Neural cell (in vitro differentiated cells): Measurements from ENCODE around the gene STXBP2. TPM values are rescaled to one million over a fixed set of nuclear protein-coding genes. Genes with fewer than 3 reads are reported as not detected.

Experiments used
- H2AFZ ChIP-seq: fragments of 200-600, 300-800 bp; sonication (generic), shearing (Covaris generic); 2 replicates; pipeline ENCODE4 v1.6.0; 2014; ENCODE audit warnings: low read depth, mild to moderate bottlenecking, antibody characterized with exemption, low read length, moderate library complexity
- H3F3A ChIP-seq: fragments of 200-600 bp; shearing (Covaris generic); 2 replicates; pipeline ENCODE4 v1.6.1; 2016; ENCODE audit warnings: mild to moderate bottlenecking, moderate library complexity, mixed read lengths, antibody characterized with exemption, low read length; ENCODE audit not compliant: insufficient read depth, poor library complexity, severe bottlenecking
- H3K27ac ChIP-seq: fragments of 200-600, 300-800 bp; sonication (generic), shearing (Covaris generic); 2 replicates; pipeline ENCODE4 v1.5.1; 2014; ENCODE audit warnings: mild to moderate bottlenecking, low read length, moderate library complexity
- H3K27me3 ChIP-seq: fragments of 300-800, 200-600 bp; sonication (generic), shearing (Covaris generic); 2 replicates; pipeline ENCODE4 v1.6.0; 2014; ENCODE audit warnings: mild to moderate bottlenecking, low read depth, low read length, moderate library complexity; ENCODE audit not compliant: insufficient read depth
- H3K36me3 ChIP-seq: fragments of 300-800, 200-600 bp; sonication (generic), shearing (Covaris generic); 2 replicates; pipeline ENCODE4 v1.5.1; 2014; ENCODE audit warnings: mild to moderate bottlenecking, antibody characterized with exemption, low read length, moderate library complexity; ENCODE audit not compliant: insufficient read depth
- H3K4me2 ChIP-seq: fragments of 300-800, 200-600 bp; sonication (generic), shearing (Covaris generic); 2 replicates; pipeline ENCODE4 v1.6.0; 2014; ENCODE audit warnings: mild to moderate bottlenecking, low read length
- H3K4me3 ChIP-seq: fragments of 300-800, 200-600 bp; sonication (generic), shearing (Covaris generic); 2 replicates; pipeline ENCODE4 v1.5.1; 2014; ENCODE audit warnings: mild to moderate bottlenecking, low read length, moderate library complexity
- H3K79me2 ChIP-seq: fragments of 200-600 bp; shearing (Covaris generic); replicated peaks from 2 replicates; pipeline ENCODE4 v1.6.0; 2014; ENCODE audit warnings: mild to moderate bottlenecking, low read length, moderate library complexity; ENCODE audit not compliant: insufficient read depth
- H3K9ac ChIP-seq: fragments of 300-800, 200-600 bp; sonication (generic), shearing (Covaris generic); 2 replicates; pipeline ENCODE4 v1.6.1; 2016; ENCODE audit warnings: mild to moderate bottlenecking, low read length, mixed read lengths
- H3K9me2 ChIP-seq: fragments of 200-600 bp; shearing (Covaris generic); 2 replicates; pipeline ENCODE4 v1.6.1; 2016; ENCODE audit warnings: mild to moderate bottlenecking, low read length, mixed read lengths; ENCODE audit not compliant: insufficient read depth
- H3K9me3 ChIP-seq: fragments of 200-600, 300-800 bp; sonication (generic), shearing (Covaris generic); 2 replicates; pipeline ENCODE4 v1.6.1; 2016; ENCODE audit warnings: mild to moderate bottlenecking, mixed run types, low read length, moderate library complexity, mixed read lengths
- H4K20me1 ChIP-seq: fragments of 200-600 bp; shearing (Covaris generic); 2 replicates; pipeline ENCODE4 v1.6.1; 2016; ENCODE audit warnings: mild to moderate bottlenecking, mixed run types; ENCODE audit not compliant: insufficient read depth
- CTCF ChIP-seq: fragments of 450-650 bp; IDR thresholded peaks from 2 replicates; pipeline ENCODE4 v1.5.1; 2014; ENCODE audit warnings: antibody characterized with exemption, mild to moderate bottlenecking, moderate library complexity; ENCODE audit not compliant: poor library complexity, severe bottlenecking
- EP300 ChIP-seq: fragments of 450-650 bp; conservative IDR thresholded peaks from 2 replicates; pipeline ENCODE4 v1.6.1; 2014; ENCODE audit warnings: antibody characterized with exemption, mild to moderate bottlenecking, moderate library complexity; ENCODE audit not compliant: poor library complexity, severe bottlenecking
- EZH2 ChIP-seq: fragments of 200-600, 300-800 bp; shearing (Covaris generic), sonication (generic); IDR thresholded peaks from 2 replicates; pipeline ENCODE4 v1.6.1; 2014; ENCODE audit warnings: antibody characterized with exemption, low read length, borderline replicate concordance, mild to moderate bottlenecking; ENCODE audit not compliant: insufficient read depth, poor library complexity, severe bottlenecking
- MXI1 ChIP-seq: fragments of 450-650 bp; conservative IDR thresholded peaks from 2 replicates; pipeline ENCODE4 v1.6.1; 2014; ENCODE audit warnings: antibody characterized with exemption, mild to moderate bottlenecking; ENCODE audit not compliant: poor library complexity, severe bottlenecking
- POLR2AphosphoS5 ChIP-seq: IDR thresholded peaks from 2 replicates; pipeline ENCODE4 v1.6.1; 2012
- RAD21 ChIP-seq: fragments of 450-650 bp; conservative IDR thresholded peaks from 2 replicates; pipeline ENCODE4 v1.6.1; 2014; ENCODE audit warnings: antibody characterized with exemption, mild to moderate bottlenecking, moderate library complexity
- REST ChIP-seq: IDR thresholded peaks from 2 replicates; pipeline ENCODE4 v1.6.1; 2012; ENCODE audit warnings: borderline replicate concordance
- SMC3 ChIP-seq: fragments of 450-650 bp; conservative IDR thresholded peaks from 2 replicates; pipeline ENCODE4 v1.6.1; 2014; ENCODE audit warnings: antibody characterized with exemption, mild to moderate bottlenecking, moderate library complexity; ENCODE audit not compliant: poor library complexity
- TAF1 ChIP-seq: IDR thresholded peaks from 2 replicates; pipeline ENCODE4 v1.6.1; 2012; ENCODE audit warnings: low read depth
- polyA plus RNA-seq: library from polyadenylated mRNA; depleted of rRNA; stranded (reverse); fragments of >200 nt; gene quantifications from 2 replicates; pipeline ENCODE4 v1.2.3, GENCODE V29; 2014

STXBP2 gene
- polyA plus RNA-seq, 1 donor from 2014 or later: 1.7 TPM

GRCh38 chr19:7612282-7613274, 24.3 kb upstream of the STXBP2 start:
- no peak overlapping the region for H2AFZ ChIP-seq
- H3F3A ChIP-seq: no peaks in the 10 kb centered on the region
- no peaks in the 10 kb centered on the region for H3K79me2 ChIP-seq
- H3K4me2 ChIP-seq: no peak overlapping the region
- no peaks in the 10 kb centered on the region for H3K27me3 ChIP-seq
- H3K9me2 ChIP-seq: no peaks in the 10 kb centered on the region
- no peak overlapping the region for H3K9ac ChIP-seq
- no peak overlapping the region for H3K27ac ChIP-seq
- peaks cover 5% of the 10 kb centered on the region for H3K36me3 ChIP-seq
- no peak overlapping the region for H3K4me3 ChIP-seq
- no peaks in the 10 kb centered on the region for H3K9me3 ChIP-seq
- H4K20me1 ChIP-seq: no peaks in the 10 kb centered on the region
- no peak for TF ChIP-seq EP300
- TF ChIP-seq MXI1: no peak
- no peak for TF ChIP-seq REST
- TF ChIP-seq RAD21: no peak
- no peak for TF ChIP-seq TAF1
- no peak for TF ChIP-seq SMC3
- TF ChIP-seq POLR2AphosphoS5: no peak
- no peak for TF ChIP-seq CTCF
- no peak for TF ChIP-seq EZH2

GRCh38 chr19:7614859-7615741, 21.8 kb upstream of the STXBP2 start:
- H3K27ac ChIP-seq: no peak overlapping the region
- TF ChIP-seq REST (no peak), CTCF (no peak), TAF1 (no peak), MXI1 (no peak), EP300 (no peak), RAD21 (no peak), EZH2 (no peak), POLR2AphosphoS5 (no peak), SMC3 (no peak)
- no peaks in the 10 kb centered on the region for H3F3A ChIP-seq
- peaks cover 5% of the 10 kb centered on the region for H3K36me3 ChIP-seq
- H3K9me2 ChIP-seq: no peaks in the 10 kb centered on the region
- H3K4me3 ChIP-seq: no peak overlapping the region
- no peak overlapping the region for H3K4me2 ChIP-seq
- no peak overlapping the region for H3K9ac ChIP-seq
- no peaks in the 10 kb centered on the region for H3K79me2 ChIP-seq
- H3K27me3 ChIP-seq: no peaks in the 10 kb centered on the region
- no peaks in the 10 kb centered on the region for H4K20me1 ChIP-seq
- no peak overlapping the region for H2AFZ ChIP-seq
- no peaks in the 10 kb centered on the region for H3K9me3 ChIP-seq
